ENCODE measurements around the gene SSBP1.
"Not testable (repeated sequence)": the region's sequence is repeated elsewhere in the genome, so short reads cannot be mapped to it uniquely, and the experiment has no call there.

Gene SSBP1, protein sequence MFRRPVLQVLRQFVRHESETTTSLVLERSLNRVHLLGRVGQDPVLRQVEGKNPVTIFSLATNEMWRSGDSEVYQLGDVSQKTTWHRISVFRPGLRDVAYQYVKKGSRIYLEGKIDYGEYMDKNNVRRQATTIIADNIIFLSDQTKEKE

DNA sequence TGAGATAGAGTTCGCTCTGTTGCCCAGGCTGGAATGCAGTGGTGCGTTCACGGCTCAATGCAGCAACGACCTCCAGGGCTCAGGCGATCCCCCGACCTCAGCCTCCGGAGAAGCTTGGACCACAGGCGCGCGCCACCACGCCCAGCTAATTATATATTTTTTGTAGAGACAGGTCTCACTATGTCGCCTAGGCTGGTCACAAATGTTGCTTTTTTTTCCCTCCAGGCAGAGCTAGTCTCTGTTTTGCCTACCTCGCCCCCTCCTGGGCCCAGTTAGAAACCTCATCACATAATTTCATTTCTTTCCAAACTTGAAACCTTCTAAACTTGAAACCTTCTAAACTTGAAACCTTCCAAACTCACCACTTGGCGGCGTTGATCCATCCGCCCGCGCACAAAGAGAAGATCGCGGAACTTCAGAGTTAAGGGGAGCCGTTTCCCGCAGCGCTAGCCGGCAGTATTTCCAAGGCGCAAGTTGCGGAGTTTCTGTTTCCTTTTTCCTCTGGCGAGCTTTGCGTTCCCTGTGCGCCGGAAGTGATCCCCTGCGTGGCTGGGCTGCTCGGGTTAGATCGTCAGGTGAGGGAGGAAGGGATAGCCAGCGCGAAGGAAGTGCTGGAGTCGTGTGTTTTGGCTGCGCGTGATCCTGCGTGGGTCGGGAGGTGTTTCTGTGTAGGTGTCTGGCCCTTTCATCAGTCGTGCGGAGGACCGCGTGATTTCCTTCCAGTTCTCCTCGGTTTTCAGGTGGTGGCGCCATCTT lies at the start of gene SSBP1:
Gene SSBP1, plus strand, starts transcription at position 523 of the 756 bp plus-strand sequence. CDS start 809 bp downstream, outside the sequence.
- peak; percentile 92 for DNase-seq

DNA sequence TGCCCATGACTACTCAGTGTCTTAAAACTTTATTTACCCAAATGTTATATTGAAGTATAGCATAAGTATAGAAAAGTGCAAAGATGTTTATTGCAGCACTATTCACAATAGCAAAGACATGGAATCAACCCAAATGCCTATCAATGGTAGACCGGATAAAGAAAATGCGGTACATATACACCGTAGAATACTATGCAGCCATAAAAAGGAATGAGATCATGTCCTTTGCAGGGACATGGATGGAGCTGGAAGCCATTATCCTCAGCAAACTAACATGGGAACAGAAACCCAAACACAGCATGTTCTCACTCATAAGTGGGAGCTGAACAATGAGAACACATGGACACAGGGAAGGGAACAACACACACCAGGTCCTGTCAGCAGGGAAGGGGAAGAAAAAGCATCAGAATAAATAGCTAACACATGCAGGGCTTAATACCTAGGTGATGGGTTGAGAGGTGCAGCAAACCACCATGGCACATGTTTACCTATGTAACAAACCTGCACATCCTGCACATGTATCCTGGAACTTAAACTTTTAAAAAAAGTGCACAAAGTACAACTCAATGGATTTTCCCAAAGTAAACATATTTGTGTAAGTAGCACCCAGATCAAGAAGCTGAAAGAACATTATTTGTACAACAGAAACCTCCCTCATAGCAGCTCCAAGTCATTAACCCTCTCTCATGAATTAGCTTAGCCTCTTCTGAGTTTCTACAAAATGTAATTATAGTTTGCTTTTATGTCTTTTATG lies 48.9 kb upstream of the SSBP1 start:
- not testable (repeated sequence) for DNase-seq

DNA sequence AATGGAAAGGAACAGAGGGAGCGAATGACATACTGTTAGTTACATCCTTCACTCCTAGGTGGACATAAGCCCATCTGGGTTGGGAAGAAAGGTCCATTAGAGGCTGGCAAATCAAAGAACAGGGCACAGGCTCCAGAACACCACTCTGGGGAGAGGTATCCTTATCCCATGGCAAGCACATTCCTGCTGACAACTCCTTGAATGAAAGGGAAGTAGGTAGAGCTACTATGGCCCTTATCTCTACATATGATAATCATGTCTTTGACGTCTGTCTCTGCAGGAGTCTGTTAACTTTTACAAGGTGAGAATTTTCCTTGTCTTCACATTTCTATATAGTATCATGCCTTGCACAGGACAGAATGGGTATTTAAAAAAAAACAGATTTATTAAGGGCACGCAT lies 46.6 kb upstream of the SSBP1 start:
- no peak for DNase-seq

DNA sequence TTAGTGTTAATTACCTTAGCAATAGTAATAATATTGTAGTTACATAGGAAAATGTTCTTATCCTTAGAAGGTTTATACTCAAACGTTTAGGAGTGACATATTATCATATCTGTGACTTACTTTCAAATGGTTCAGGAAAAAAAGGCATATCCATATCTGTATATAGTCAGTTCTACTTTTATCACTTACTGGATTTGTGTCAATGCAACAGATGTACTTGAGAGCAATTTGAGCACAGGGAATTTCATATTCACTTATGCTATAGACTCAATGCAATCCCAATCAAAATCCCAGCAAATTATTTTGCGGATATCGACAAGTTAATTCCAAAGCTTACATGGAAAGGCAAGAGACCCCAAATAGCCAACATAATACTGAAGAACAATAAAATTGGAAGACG lies 46.2 kb upstream of the SSBP1 start:
- DNase-seq, result no peak

DNA sequence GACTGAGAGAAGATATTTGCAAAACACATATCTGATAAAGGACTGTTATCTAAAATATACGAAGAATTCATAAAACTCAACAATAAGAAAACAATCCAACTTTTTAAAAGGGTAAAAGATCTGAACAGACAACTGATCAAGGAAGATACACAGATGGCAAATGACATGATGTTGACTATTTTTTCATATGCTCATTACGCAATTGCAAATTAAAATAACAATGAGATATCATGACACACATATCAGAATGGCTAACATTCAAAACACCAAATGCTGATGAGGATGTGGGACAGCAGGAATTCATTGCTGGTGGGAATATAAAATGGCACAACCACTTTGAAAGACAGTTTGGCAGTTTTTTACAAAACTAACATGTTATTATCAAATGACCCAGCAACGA lies 45.1 kb upstream of the SSBP1 start:
- DNase-seq, result no peak

DNA sequence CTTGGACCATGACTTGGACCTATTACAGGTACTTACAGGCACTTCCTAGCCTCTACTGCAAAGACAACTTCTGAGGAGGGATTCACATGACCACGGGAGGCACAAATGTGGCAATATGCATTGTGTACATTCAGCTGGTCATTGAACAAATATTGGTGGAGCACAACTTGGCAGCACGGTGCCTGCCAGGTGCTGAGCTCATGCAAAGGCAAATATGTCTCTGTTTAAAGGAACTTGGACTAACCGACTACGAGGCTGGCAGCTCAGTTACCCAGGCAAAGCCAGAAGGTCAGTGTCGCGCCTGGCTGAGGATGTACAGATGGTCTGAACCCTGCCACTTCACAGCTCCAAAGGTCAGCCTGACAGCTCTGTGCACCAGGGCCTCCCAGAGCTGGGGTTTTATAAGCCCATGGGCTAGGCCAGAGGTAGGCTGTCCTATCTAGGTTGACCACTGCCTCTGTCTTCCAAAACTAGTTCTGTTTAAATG lies 42.3 kb upstream of the SSBP1 start:
- no peak for DNase-seq

DNA sequence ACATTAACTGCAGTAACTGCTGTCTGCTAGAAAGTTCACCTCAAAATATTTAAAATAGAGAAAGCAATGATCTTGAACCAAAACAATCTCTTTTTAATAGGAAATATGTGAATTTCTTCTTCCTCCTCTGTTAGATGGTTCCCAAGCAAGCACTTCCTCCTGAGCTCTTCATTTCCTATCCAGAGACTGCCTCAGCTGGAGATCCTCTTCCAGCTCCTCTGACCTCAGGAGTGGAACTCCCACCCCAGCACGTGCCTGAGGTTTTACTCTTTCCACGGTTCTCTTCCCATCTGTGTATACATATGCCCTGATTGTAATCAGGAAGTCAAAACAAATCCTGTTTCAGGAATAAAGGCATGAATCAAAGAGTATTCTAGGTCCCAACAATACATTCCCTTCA lies 41.8 kb upstream of the SSBP1 start:
- DNase-seq, result no peak

DNA sequence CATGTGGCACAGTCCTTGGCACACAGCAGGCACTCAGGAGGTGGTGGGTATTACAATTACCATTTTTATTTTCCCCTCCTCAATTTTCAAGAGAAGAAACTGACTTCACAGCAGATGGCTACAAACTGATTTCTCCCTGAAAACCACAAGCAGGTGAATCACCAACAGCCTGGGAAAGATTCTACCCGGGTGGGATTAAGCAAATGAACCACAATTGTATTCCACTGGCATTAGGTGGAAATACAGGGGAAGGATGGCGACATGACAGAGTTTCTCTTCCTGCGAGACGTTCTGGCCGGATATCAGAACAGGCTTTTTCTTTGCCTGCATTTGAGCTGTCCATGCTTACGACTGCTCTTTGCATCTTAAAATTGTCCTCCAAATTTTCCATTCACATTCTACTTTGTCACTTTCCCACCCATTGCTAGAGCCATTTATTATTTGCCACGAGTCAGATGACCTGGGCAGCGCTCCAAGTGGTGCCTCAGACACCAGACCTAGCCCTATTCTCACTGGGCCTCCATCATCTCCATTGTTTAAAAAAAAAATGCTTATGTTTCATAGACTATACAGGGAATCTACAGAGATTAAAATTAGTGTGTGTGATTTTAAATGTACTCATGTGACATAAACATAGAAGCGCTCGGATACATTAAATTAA lies 40.8 kb upstream of the SSBP1 start:
- DNase-seq, result no peak

DNA sequence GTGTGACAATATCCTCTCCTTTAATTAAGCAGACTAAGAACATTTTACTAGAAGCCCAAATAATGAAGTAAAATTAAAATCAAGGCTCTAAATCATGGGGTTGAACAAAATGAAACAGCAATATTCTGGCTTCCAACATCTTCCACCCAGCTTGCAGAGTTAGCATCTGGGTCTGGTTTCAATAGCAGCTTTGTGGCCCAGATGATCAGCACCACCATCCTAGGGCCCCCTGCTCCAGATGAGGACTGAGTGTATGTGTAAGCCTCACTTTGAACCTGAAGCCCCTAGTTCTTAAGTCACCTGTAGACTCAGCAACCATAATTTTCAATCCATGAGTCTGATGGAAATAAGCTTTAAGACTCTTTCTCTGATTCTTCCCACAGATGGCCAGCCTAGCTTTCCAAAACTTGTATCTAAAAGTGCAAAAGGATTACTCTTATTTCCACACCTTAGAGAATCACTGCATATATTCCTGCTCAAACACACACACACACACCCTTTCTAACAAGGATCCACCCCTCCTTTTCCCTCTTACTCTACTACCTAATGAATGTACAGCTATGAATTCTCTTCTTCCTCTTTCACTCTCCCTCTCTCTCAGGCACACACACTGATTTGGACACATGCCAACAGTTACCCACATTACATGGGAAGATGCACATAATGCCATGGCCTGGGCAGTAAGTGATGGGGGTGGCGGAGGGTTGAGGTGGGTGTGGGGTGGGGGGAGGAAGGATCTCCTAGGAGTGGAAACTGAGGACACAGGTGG lies 39.7 kb upstream of the SSBP1 start:
- DNase-seq, result no peak

DNA sequence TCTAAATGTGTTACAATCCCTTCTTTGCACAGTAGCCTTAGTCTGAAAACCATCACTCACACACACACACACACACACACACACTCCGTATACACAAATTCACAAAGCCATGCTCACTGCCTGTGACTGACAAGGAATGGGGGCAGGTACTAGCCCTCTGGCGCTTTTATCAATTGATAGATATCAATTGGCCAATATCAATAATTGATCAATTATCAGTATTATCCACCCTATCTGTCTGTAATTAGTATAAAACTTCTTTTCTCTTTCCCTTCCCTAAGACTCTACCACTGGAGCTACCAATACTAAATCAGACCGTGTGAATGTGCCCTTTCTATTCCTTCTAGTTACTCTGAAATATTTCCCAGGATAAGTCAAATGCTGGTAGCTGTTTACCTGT lies 38.3 kb upstream of the SSBP1 start:
- no peak for DNase-seq

DNA sequence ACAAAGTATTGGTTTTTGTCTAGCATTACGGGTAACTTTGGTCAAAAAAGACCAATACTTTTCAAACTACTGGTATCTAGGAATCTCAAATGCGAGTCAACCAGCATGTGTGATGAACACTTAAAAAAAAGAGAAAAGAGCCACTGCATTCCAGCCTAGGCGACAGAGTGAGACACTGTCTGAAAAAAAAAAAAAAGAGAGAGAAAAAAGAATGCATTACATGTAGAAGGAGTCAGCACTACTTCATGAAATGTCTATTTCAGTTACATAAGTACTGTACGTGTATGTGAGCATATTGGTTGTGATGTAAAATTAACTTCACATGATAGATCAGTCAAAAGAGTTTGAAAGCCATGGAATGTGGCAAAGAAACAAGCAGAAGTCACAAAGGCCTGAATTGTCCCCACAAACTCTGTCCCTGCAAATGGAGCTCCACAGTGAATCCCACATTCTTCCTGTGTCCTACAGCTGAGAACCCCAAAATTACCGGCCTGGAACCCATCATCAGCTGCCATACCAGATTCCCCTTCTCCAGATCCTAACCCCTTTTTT lies 37.8 kb upstream of the SSBP1 start:
- DNase-seq, result no peak

DNA sequence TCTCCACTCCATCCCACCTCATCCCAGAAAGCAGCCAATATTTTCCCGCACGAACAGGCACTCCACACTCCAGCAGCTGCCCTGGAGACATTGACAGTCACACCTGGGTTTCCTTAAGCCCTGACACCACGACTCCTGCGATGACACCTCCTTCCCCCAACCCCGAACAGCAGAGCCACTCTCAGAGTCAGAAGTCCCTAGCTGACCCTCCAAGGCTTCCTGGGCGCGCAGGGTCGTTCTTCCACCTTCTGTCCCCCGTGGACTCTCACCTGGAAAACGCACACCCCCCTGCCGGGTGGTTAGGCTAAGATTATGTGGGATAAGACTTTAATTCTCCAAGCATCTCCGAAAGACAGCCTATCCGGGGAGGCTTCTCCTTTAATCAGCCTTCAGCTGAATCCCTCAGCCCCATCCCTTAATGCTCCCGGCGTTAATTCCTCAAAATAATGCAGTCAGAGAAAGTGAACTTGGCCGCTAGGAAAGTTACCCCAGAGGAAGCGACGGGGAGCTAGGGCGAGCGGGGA lies 37.2 kb upstream of the SSBP1 start:
- DNase-seq, result no peak

DNA sequence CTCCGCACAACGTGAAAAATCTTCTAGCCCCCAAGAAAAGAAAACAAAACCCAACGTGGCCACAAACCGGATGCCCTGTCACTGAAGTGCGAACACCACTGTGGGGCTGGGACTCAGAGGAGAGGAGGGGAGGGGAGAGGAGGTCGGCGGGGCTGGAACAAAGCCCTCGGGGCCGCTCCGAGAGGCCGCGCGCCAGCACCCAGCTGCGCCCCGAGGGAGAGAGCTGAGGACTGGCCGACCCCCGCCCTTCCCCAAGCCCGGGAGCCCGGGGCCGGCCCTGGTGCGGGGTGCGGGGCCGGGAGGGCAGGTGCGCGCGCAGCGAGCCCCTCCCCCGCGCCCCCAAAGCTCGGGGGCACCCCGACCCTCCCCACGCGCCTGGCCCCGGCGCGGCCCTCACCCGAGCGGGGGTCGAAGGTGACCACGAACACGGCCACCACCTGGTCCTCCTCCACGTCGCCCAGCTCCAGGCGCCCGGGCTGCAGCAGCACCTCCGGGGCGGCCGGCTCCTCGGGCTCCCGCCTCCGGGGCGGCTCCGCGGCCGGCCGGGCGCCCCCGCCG lies 36.6 kb upstream of the SSBP1 start:
- DNase-seq, result no peak

DNA sequence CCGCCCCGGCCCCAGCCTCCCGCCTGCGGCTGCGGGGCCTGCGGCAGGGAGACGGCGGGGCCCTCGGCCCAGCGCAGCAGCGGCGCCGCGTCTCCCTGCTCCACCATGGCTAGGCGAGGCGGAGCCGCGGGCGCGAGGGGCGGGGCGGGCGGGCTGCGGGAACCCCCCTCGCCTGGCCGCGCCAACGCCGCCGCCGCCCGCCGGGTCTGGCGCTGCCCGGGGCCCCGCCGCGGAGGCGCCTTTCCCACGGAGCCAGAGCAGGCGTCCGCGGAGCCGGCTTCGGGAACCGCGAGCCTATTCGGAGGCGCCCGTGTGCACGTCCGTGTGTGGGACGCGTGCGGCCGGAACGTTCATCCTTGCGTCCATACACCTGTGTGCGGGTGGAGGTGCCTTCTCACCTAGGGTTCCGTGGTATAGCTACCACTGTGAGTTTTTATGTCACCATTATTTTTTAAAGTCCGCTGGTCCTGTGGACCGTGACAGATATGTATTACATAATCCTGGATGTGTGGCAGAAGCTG lies 36.1 kb upstream of the SSBP1 start, which contains the start of gene DENND11:
Gene DENND11, minus strand, starts transcription at position 120 of the 521 bp plus-strand sequence. Its CDS starts 13 bp downstream, at position 107.
- DNase-seq, result no peak

DNA sequence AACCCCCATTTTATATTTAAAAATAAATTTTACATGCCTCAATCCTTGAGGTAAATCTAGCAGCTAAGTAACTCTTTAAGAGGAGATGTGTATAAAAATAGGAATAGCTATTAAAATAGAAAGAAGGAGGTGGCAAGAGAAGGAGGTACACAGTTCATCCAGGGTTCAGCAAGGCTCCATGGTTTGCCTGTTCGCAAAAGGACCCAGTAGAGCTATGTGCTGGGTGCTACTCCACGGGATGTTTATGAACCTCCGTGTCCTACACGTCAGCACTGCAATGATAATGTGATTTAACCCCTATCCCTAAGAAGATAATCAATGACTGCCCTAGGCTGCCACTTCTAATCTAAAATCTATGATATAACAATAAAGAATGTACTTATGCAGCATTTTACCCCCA lies 35.3 kb upstream of the SSBP1 start:
- DNase-seq, result no peak

DNA sequence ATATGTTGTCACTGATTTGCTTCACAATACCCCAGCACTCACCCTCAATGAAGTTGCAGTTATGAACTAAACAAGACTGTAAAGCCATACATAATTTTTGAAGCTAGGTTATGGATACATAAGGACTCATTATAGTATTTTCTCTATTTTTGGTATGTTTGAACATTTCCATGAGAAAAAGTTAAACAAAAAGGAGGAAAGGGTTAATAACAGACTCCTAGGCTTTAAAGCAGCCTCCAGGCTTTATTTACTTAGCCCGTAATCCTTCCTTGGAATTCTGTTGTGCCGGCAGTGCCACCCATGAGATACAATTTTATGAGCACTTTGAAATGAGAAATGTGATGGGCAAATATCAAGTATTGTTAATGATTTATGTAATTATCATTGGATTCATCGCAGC lies 34.0 kb upstream of the SSBP1 start:
- DNase-seq, result no peak

DNA sequence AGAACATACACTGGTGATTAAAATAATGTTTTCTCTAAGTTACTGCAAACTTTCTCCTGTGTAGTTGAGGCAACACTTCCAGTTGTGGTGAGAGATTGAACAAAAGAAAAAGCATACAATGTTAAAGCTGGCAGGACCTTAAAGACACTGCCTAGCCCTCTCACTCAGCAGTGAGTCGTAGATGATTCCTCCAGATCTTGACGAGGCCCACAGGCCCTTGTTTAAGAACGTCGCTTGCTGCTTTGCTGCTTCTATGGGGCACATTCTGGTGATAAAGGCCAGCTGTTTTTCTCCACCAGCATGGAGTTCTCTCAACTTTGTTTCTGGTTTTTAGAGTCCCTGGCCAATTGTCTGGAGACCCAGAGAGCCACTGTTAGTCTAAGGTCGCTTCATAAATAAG lies 33.4 kb upstream of the SSBP1 start:
- DNase-seq, result no peak

DNA sequence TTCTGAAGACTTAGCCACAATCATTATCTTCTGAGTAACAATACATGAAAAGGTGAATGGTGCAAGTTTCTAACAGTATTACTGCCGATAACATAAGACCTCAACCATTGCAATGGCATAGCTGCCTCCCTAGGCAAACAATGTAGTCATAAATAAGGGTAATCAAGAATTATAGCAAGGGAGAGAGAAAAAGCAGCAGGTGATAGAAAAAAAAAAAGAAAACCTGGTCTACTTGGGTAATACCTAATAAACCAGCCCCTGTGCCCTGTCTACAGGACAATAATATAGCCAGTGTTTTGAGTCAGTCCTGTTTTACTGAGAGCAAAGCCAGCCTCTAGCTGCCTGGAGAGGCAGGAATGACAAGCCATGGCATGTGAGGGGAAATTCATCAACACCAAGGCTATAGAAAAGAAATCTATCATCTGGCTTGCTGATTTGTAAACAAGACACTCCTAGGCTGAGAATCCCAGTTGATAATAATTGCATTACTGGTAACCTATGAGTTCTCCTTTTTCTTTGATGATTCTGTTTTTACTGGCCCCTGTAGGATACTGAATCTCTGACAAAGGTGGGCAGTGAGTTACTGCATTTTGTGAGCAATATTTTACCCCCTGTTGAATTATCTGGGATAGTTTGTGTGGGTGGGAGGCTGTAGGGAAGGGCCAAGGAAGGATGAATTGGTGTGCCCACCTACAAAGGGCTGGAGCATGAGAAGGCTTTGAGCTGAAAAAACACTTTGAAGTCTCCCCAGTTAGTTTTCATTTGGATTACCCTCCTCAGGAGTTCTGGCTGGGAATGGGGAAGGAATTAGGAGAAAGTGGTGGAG lies 31.7 kb upstream of the SSBP1 start:
- DNase-seq, result no peak

DNA sequence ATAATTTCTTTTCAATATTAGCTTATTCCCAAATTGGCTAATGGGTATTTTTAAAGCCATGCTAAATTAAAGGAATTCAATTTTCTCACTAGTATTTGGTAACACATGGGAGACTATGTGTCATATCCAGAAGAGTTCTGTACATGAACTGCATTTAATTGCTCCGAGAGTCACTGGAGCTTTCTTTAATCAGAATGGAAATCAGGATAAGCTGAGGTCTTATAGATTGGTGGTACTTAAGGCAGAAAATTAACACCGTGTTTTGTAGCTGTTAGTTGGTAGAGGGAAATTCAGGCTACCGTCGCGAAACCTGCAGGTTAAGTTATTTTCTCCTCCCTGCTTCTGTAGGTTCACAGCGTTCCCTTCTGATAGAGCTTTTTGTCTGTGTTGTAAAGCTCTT lies 29.8 kb upstream of the SSBP1 start, which contains the start of gene WEE2:
Gene WEE2, plus strand, starts transcription at position 3 of the 400 bp plus-strand sequence. CDS start 406 bp downstream, outside the sequence.
- DNase-seq, result no peak

DNA sequence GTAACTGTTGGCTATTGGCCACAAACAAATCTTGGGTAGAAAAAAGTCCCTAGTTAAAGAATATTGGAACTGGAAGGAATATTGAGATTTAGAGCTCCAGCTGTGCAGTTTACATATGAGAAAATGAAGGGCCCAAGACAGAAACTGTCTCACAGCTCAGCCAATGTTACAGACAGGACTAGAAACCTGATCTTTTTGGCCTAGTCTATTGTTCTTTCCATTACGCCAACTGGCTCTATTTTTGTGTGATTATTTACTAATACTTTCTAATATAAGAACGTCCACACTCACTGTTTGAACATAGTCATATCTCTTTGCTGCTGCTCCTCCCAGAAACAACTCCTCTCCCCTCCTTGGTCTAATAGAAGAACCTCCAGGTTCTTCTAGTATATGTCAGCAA lies 28.8 kb upstream of the SSBP1 start:
- DNase-seq, result no peak
